Measurements from ENCODE around the gene STX1B.

STX1B gene

GRCh38 chr16:31042866-31043265, 32.4 kb upstream of the STX1B start:
- no peak overlapping the region for H3K4me3 ChIP-seq (ENCODE audit: insufficient read depth, low read length, poor library complexity, severe bottlenecking)

DNA sequence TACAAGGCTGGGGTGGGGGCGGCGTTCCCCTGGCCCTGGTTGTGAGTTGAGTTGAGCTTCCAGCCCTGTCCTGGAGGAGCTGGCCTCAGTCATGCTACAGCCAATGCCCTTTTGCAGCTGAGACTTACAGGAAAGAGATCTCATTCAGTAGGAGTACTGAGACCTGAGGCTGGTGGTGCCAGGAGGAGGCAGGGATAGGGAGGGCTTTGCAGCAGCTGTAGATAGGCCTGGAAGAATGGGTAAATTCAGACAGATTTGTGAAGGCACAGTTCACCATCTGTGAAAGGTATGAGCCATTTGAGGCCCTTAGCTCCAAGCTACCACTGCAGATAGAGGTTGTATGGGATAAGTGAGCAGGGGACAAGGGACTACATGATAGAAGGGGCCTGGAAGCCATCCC, 28.6 kb upstream of the STX1B start:
- no peak overlapping the region for H3K27ac ChIP-seq (ENCODE audit: low read depth, low read length)
- no peaks in the 10 kb centered on the region for H4K20me1 ChIP-seq (ENCODE audit: low read depth, low read length)
- H3K4me2 ChIP-seq (ENCODE audit: low read depth, low read length, poor library complexity, severe bottlenecking) = no peak overlapping the region
- H3K79me2 ChIP-seq (ENCODE audit: insufficient read depth, low read length) = no peaks in the 10 kb centered on the region
- H3K9me3 ChIP-seq (ENCODE audit: insufficient read depth, low read length) = no peaks in the 10 kb centered on the region
- H2AFZ ChIP-seq (ENCODE audit: low read depth, low read length, severe bottlenecking) = no peak overlapping the region
- H3K36me3 ChIP-seq (ENCODE audit: low read length) = no peaks in the 10 kb centered on the region
- H3K9me2 ChIP-seq (replicated peaks; ENCODE audit: insufficient read depth, low read length) = no peaks in the 10 kb centered on the region
- no peaks in the 10 kb centered on the region for H3K27me3 ChIP-seq (ENCODE audit: low read length)
- no peaks in the 10 kb centered on the region for H3F3A ChIP-seq (ENCODE audit: insufficient read depth)
- TF ChIP-seq, protein P1, sequence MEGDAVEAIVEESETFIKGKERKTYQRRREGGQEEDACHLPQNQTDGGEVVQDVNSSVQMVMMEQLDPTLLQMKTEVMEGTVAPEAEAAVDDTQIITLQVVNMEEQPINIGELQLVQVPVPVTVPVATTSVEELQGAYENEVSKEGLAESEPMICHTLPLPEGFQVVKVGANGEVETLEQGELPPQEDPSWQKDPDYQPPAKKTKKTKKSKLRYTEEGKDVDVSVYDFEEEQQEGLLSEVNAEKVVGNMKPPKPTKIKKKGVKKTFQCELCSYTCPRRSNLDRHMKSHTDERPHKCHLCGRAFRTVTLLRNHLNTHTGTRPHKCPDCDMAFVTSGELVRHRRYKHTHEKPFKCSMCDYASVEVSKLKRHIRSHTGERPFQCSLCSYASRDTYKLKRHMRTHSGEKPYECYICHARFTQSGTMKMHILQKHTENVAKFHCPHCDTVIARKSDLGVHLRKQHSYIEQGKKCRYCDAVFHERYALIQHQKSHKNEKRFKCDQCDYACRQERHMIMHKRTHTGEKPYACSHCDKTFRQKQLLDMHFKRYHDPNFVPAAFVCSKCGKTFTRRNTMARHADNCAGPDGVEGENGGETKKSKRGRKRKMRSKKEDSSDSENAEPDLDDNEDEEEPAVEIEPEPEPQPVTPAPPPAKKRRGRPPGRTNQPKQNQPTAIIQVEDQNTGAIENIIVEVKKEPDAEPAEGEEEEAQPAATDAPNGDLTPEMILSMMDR (IDR thresholded peaks at IDR 0.05; ENCODE audit: insufficient read depth, low read length, poor library complexity, severe bottlenecking) = no peak
- TF ChIP-seq EZH2phosphoT487 (conservative IDR thresholded peaks at IDR 0.05; ENCODE audit: low read length) = no peak
- H3K4me3 ChIP-seq (ENCODE audit: insufficient read depth, low read length, poor library complexity, severe bottlenecking) = no peak overlapping the region
- no peak overlapping the region for H3K9ac ChIP-seq (ENCODE audit: low read length)

More at GRCh38 chr16:31042866-31043265, 32.4 kb upstream of the STX1B start:
- no peaks in the 10 kb centered on the region for H3K36me3 ChIP-seq (ENCODE audit: low read length)
- no peak overlapping the region for H2AFZ ChIP-seq (ENCODE audit: low read depth, low read length, severe bottlenecking)
- H3K9me3 ChIP-seq (ENCODE audit: insufficient read depth, low read length) = no peaks in the 10 kb centered on the region
- no peak overlapping the region for H3K4me2 ChIP-seq (ENCODE audit: low read depth, low read length, poor library complexity, severe bottlenecking)
- no peaks in the 10 kb centered on the region for H3K9me2 ChIP-seq (replicated peaks; ENCODE audit: insufficient read depth, low read length)
- no peak for TF ChIP-seq EZH2phosphoT487 (conservative IDR thresholded peaks at IDR 0.05; ENCODE audit: low read length)
- TF ChIP-seq, protein P1 (IDR thresholded peaks at IDR 0.05; ENCODE audit: insufficient read depth, low read length, poor library complexity, severe bottlenecking) = no peak
- no peak overlapping the region for H3K9ac ChIP-seq (ENCODE audit: low read length)
- no peaks in the 10 kb centered on the region for H4K20me1 ChIP-seq (ENCODE audit: low read depth, low read length)
- no peaks in the 10 kb centered on the region for H3K27me3 ChIP-seq (ENCODE audit: low read length)
- no peaks in the 10 kb centered on the region for H3K79me2 ChIP-seq (ENCODE audit: insufficient read depth, low read length)
- H3F3A ChIP-seq (ENCODE audit: insufficient read depth) = no peaks in the 10 kb centered on the region
- no peak overlapping the region for H3K27ac ChIP-seq (ENCODE audit: low read depth, low read length)

DNA sequence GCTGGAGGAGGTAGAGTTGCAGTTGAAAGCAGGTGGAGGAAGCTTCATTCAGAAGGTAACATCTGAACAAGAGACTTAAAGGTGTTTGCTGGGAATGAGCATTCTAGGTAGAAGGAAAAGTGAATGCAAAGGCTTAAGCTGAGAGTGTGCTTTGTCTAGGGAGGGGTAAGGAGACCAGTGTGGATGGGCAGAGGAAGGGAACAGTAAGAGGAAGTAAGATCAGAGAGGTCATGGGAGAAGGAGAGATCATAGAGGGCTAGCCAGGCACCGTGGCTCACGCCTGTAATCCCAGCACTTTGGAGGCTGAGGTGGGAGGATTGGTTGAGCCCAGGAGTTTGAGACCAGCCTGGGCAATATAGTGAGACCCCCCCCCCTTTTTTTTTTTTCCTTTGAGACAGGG, 26.3 kb upstream of the STX1B start:
- Histone ChIP-seq H3K9me2 (replicated peaks; ENCODE audit: insufficient read depth, low read length) (no peaks in the 10 kb centered on the region), H3K9ac (ENCODE audit: low read length) (no peak overlapping the region), H2AFZ (ENCODE audit: low read depth, low read length, severe bottlenecking) (no peak overlapping the region), H3K4me2 (ENCODE audit: low read depth, low read length, poor library complexity, severe bottlenecking) (no peak overlapping the region), H3F3A (ENCODE audit: insufficient read depth) (peaks cover 10% of the 10 kb centered on the region), H3K27me3 (ENCODE audit: low read length) (no peaks in the 10 kb centered on the region), H3K4me3 (ENCODE audit: insufficient read depth, low read length, poor library complexity, severe bottlenecking) (no peak overlapping the region), H3K36me3 (ENCODE audit: low read length) (no peaks in the 10 kb centered on the region), H3K27ac (ENCODE audit: low read depth, low read length) (no peak overlapping the region), H3K79me2 (ENCODE audit: insufficient read depth, low read length) (no peaks in the 10 kb centered on the region), H4K20me1 (ENCODE audit: low read depth, low read length) (no peaks in the 10 kb centered on the region), H3K9me3 (ENCODE audit: insufficient read depth, low read length) (no peaks in the 10 kb centered on the region)
- TF ChIP-seq, protein P1 (IDR thresholded peaks at IDR 0.05; ENCODE audit: insufficient read depth, low read length, poor library complexity, severe bottlenecking) = no peak
- no peak for TF ChIP-seq EZH2phosphoT487 (conservative IDR thresholded peaks at IDR 0.05; ENCODE audit: low read length)

Measured in SU-DHL-6 (cell line).